PC-9 (cell line): Measurements from ENCODE around the gene CCDC106. TPM values are rescaled to one million over a fixed set of nuclear protein-coding genes. Genes with fewer than 3 reads are reported as not detected.
A peak's percentile ranks its signal among the peaks of the same experiment; 100 is the strongest.

ENCODE experiments used
- BruUV-seq: library from RNA; stranded (reverse); fragments of 400-500 nt; replicated peaks from 2 replicates; lab custom pipeline; 2021; lab: Mats Ljungman, UMichigan
- CTCF ChIA-PET: fragments of 300-600 bp; sonication (Branson Sonifier 250); formaldehyde crosslinking; loops from one replicate; lab custom pipeline; 2022; ENCODE audit warnings: antibody characterized with exemption; lab: Charles Lee
- POLR2A ChIA-PET: fragments of 300-600 bp; sonication (Branson Sonifier 250); formaldehyde crosslinking; loops from one replicate; lab custom pipeline; 2022; ENCODE audit warnings: antibody characterized with exemption; ENCODE audit not compliant: unreplicated experiment; lab: Charles Lee
- DNase-seq, 2 experiments: peaks; one replicate each; pipeline versions ENCODE4 v3.0.0 to v3.0.0-alpha.2; 2015 to 2022; ENCODE audit warnings: mixed read lengths in 1 of 2
- H2AFZ ChIP-seq: fragments of 200-600 bp; sonication (generic); 2 replicates; pipeline ENCODE4 v1.8.1; 2017; ENCODE audit warnings: antibody characterized with exemption
- H3F3A ChIP-seq: fragments of 200-600 bp; sonication (generic); 2 replicates; pipeline ENCODE4 v1.8.1; 2017; ENCODE audit warnings: antibody characterized with exemption, mild to moderate bottlenecking, low read depth; ENCODE audit not compliant: insufficient read depth
- H3K27ac ChIP-seq: fragments of 200-600 bp; sonication (generic); 2 replicates; pipeline ENCODE4 v1.6.1; 2016; ENCODE audit warnings: mixed run types
- H3K27me3 ChIP-seq: fragments of 200-600 bp; sonication (generic); 2 replicates; pipeline ENCODE4 v1.6.1; 2016; ENCODE audit warnings: low read depth, mixed run types; ENCODE audit not compliant: insufficient read depth
- H3K36me3 ChIP-seq: fragments of 200-600 bp; sonication (generic); 2 replicates; pipeline ENCODE4 v1.6.1; 2016; ENCODE audit warnings: low read depth, mixed run types
- H3K4me1 ChIP-seq: fragments of 200-600 bp; sonication (generic); replicated peaks from 2 replicates; pipeline ENCODE4 v1.6.1; 2016; ENCODE audit warnings: mixed run types; ENCODE audit not compliant: insufficient read depth
- H3K4me2 ChIP-seq: fragments of 200-600 bp; sonication (generic); 2 replicates; pipeline ENCODE4 v1.6.1; 2017; ENCODE audit warnings: mixed run types
- H3K4me3 ChIP-seq: fragments of 200-600 bp; sonication (generic); 2 replicates; pipeline ENCODE4 v1.6.1; 2016; ENCODE audit warnings: mixed run types
- H3K79me2 ChIP-seq: fragments of 200-600 bp; sonication (generic); 2 replicates; pipeline ENCODE4 v1.6.1; 2017; ENCODE audit warnings: low read depth, mixed run types
- H3K9me2 ChIP-seq: fragments of 200-600 bp; sonication (generic); 2 replicates; pipeline ENCODE4 v1.8.1; 2017; ENCODE audit warnings: mild to moderate bottlenecking; ENCODE audit not compliant: insufficient read depth
- H3K9me3 ChIP-seq: fragments of 200-600 bp; sonication (generic); 2 replicates; pipeline ENCODE4 v1.8.1; 2016; ENCODE audit warnings: low read depth; ENCODE audit not compliant: insufficient read depth
- H4K20me1 ChIP-seq: fragments of 200-600 bp; sonication (generic); 2 replicates; pipeline ENCODE4 v1.8.1; 2017; ENCODE audit not compliant: insufficient read depth
- EZH2 ChIP-seq: fragments of 200-600 bp; sonication (generic); IDR thresholded peaks from 2 replicates; pipeline ENCODE4 v1.8.0; 2017; ENCODE audit warnings: antibody characterized with exemption, low read depth
- intact Hi-C: fragments of 100-400 bp; cut with micrococcal nuclease; formaldehyde crosslinking; loops from one replicate; pipeline ENCODE4 v1.10.0; 2022; ENCODE audit not compliant: unreplicated experiment
- total RNA-seq: library from RNA; stranded (reverse); gene quantifications from 2 replicates; pipeline ENCODE4 v1.2.3, GENCODE V29; 2021
- TF ChIP-seq, protein P1 (sequence below): fragments of 200-600 bp; sonication (generic); conservative IDR thresholded peaks from 2 replicates; pipeline ENCODE4 v1.6.1; 2017; ENCODE audit warnings: mixed run types, antibody characterized with exemption, mild to moderate bottlenecking, moderate library complexity

CCDC106 gene
- total RNA-seq, 1 experiment from 2014 or later: 3.2 TPM

DNA sequence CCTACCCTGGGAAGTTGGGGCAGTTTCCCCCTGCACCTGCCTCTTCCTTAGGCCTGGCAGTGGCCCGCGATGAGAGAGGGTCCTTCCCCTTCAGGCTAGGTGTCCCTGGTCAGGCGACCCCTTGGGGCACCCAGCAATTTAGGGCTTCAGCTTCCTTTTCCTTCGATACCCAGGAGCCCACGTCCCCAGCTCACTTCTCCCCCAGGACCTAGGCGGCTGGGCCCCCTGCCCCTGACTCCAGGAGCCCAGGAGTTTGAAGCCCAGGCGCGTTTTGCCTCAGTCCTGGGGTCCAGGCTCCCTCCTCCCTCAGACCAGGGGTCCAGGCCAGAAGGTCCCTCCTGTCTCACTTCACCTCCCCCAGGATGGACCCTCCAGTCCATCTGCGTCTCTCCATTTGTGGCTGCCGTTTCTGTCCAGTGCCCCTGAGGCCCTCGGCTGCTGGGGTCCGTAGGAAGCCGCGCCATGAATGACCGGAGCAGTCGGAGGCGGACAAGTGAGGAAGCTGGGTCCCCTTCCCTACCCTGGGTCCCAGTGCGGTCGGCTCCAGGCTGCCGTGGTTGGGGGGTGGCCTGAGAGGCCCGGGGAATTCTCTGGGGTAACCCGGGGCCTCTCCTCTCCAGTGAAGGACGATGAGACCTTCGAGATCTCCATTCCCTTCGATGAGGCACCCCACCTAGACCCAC, 714 bp downstream of the CCDC106 start:
- Histone ChIP-seq H3K9me2 (no peaks in the 10 kb centered on the region), H3F3A (peaks cover 24% of the 10 kb centered on the region; the same call in 1 of the 2 replicates), H3K9me3 (no peaks in the 10 kb centered on the region), H3K4me3 (no peak overlapping the region), H4K20me1 (peaks cover 8% of the 10 kb centered on the region; the same call in 1 of the 2 replicates), H3K4me2 (no peak overlapping the region), H3K79me2 (peaks cover 31% of the 10 kb centered on the region), H3K4me1 (peaks cover 13% of the 10 kb centered on the region), H2AFZ (no peak overlapping the region), H3K36me3 (peaks cover 6% of the 10 kb centered on the region), H3K27ac (no peak overlapping the region), H3K27me3 (no peaks in the 10 kb centered on the region)
- intact Hi-C loops: no loop called here
- BruUV-seq: no TSS peak
- DNase-seq: peak in 1 of 2 experiments; percentile 4
- ChIA-PET POLR2A (no interaction called here), CTCF (no interaction called here)
- TF ChIP-seq EZH2: no peak
- TF ChIP-seq, protein P1, sequence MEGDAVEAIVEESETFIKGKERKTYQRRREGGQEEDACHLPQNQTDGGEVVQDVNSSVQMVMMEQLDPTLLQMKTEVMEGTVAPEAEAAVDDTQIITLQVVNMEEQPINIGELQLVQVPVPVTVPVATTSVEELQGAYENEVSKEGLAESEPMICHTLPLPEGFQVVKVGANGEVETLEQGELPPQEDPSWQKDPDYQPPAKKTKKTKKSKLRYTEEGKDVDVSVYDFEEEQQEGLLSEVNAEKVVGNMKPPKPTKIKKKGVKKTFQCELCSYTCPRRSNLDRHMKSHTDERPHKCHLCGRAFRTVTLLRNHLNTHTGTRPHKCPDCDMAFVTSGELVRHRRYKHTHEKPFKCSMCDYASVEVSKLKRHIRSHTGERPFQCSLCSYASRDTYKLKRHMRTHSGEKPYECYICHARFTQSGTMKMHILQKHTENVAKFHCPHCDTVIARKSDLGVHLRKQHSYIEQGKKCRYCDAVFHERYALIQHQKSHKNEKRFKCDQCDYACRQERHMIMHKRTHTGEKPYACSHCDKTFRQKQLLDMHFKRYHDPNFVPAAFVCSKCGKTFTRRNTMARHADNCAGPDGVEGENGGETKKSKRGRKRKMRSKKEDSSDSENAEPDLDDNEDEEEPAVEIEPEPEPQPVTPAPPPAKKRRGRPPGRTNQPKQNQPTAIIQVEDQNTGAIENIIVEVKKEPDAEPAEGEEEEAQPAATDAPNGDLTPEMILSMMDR: no peak

DNA sequence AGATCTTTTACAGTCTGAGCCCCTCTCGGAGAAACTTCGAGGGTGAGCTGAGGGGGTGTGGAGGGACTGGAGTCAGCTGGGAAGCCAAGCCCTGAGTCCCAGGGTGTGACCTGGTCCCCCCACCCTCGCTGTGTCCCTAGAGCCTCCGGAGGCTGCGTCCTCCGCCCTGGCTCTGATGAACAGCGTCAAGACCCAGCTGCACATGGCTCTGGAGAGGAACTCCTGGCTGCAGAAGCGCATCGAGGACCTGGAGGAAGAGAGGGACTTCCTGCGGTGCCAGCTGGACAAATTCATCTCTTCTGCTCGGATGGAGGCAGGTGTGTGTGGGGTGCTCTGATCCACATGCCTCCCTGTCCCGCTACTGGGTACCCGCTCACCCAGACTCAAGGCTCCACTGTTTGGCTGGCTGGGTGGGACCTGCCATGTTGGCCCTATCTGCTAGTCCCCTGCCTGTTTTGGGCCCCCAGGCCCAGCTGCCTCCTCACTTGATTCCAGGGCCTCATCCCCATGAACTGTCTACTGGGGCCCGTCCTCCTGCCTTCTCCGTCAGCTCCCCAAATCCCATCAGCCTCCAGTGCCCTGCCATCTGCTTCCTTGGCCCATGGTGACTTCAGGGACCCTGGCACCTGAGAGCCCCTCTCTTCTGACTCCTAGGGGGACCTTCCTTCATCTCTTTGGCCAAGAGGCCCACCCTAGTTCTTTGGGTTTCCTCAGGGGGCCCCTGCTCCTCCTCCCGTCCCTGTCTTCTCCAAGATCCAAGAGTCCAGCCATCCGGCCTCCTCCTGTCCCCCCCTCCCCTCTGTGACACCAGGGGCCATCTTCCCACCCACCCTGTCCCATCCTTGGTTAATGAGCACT, 1.5 kb downstream of the CCDC106 start:
- no peaks in the 10 kb centered on the region for H3K9me3 ChIP-seq
- BruUV-seq: no TSS peak
- H3K79me2 ChIP-seq: peaks cover 24% of the 10 kb centered on the region
- ChIA-PET POLR2A (interaction anchor here (0.5 kb wide), 1 partner anchor 103 kb away, joined by 14 read pairs; no protein-coding TSS in a partner anchor), CTCF (no interaction called here)
- intact Hi-C loops: loop anchor here (5.0 kb wide), 1 partner anchor 493 kb away; the partner anchor contains the start of gene ZNF444
- H3F3A ChIP-seq: peaks cover 24% of the 10 kb centered on the region; the same call in 1 of the 2 replicates
- no peaks in the 10 kb centered on the region for H3K9me2 ChIP-seq
- no peaks in the 10 kb centered on the region for H3K27me3 ChIP-seq
- TF ChIP-seq, protein P1: no peak
- TF ChIP-seq EZH2: no peak
- H3K27ac ChIP-seq: no peak overlapping the region
- H3K4me2 ChIP-seq: no peak overlapping the region
- H3K4me3 ChIP-seq: no peak overlapping the region
- H4K20me1 ChIP-seq: peaks cover 8% of the 10 kb centered on the region; the same call in 1 of the 2 replicates
- H3K4me1 ChIP-seq: peaks cover 12% of the 10 kb centered on the region
- H2AFZ ChIP-seq: no peak overlapping the region
- H3K36me3 ChIP-seq: peaks cover 6% of the 10 kb centered on the region
- peak in 1 of 2 experiments; percentile 15 for DNase-seq

DNA sequence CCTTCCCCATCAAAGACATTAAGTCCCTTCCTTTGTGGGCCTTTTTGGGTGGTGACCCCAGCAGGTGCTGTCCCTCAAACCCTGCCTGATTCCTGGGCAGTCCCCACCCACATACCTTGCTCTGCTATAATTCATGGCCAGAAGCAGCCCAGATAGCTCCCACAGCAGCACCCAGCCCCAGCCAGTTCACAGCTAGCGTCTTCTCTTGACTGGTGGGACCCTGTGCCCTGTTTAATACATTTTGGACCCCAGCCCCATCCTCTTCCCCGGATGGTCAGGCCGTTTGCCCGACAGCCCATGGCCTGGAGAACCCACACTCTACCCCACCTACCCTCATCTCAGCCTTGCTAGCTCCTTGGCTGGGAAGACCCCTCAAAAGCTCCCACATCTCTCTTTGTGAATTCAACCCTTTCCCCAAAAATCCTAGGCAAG, 2.1 kb downstream of the CCDC106 start:
- TF ChIP-seq, protein P1: no peak
- TF ChIP-seq EZH2: no peak
- H3K36me3 ChIP-seq: peaks cover 6% of the 10 kb centered on the region
- H3K4me2 ChIP-seq: no peak overlapping the region
- ChIA-PET CTCF (no interaction called here), POLR2A (interaction anchor here (0.5 kb wide), 1 partner anchor 104 kb away, joined by 14 read pairs; no protein-coding TSS in a partner anchor)
- no TSS peak for BruUV-seq
- no peaks in the 10 kb centered on the region for H3K27me3 ChIP-seq
- H3K79me2 ChIP-seq: peaks cover 20% of the 10 kb centered on the region
- H3K9me2 ChIP-seq: no peaks in the 10 kb centered on the region
- H3K27ac ChIP-seq: no peak overlapping the region
- H3F3A ChIP-seq: peaks cover 26% of the 10 kb centered on the region; the same call in 1 of the 2 replicates
- H2AFZ ChIP-seq: no peak overlapping the region
- peaks cover 8% of the 10 kb centered on the region; the same call in 1 of the 2 replicates for H4K20me1 ChIP-seq
- no peak for DNase-seq
- peaks cover 5% of the 10 kb centered on the region for H3K4me1 ChIP-seq
- H3K4me3 ChIP-seq: no peak overlapping the region
- no peaks in the 10 kb centered on the region for H3K9me3 ChIP-seq
- intact Hi-C loops: loop anchor here (5.0 kb wide), 1 partner anchor 492 kb away; the partner anchor contains the start of gene ZNF444
